ENCODE data around the gene PGLYRP1.
A peak's percentile ranks its signal among the peaks of the same experiment; 100 is the strongest.

PGLYRP1 gene

GRCh38 chr19:45999653-46000121, 23.2 kb downstream of the PGLYRP1 start (continued):
- TF ChIP-seq ZBTB10 (tag by site-specific recombination; IDR thresholded peaks at IDR 0.05) (peak; percentile 90), ZNF394 (tag by site-specific recombination; IDR thresholded peaks at IDR 0.05; ENCODE audit: borderline replicate concordance) (no peak), ZNF23 (tag by site-specific recombination; IDR thresholded peaks at IDR 0.05; ENCODE audit: borderline replicate concordance) (no peak), ZNF24 (tag by site-specific recombination; IDR thresholded peaks at IDR 0.05) (peak; percentile 87), ZNF133 (tag by site-specific recombination; IDR thresholded peaks at IDR 0.05) (no peak), ZBTB17 (tag by site-specific recombination; IDR thresholded peaks at IDR 0.05) (peak; percentile 86), ZNF184 (tag by site-specific recombination; IDR thresholded peaks at IDR 0.05) (no peak), ZNF658 (tag by site-specific recombination; IDR thresholded peaks at IDR 0.05) (no peak), ZNF548 (tag by site-specific recombination; IDR thresholded peaks at IDR 0.05) (peak; percentile 100), ZNF132 (tag by site-specific recombination; IDR thresholded peaks at IDR 0.05; ENCODE audit: borderline replicate concordance) (no peak), KLF16 (tag by site-specific recombination; IDR thresholded peaks at IDR 0.05) (peak; percentile 90), GLI2 (tag by site-specific recombination; IDR thresholded peaks at IDR 0.05; ENCODE audit: borderline replicate concordance, low read depth) (no peak), ZNF473 (tag by site-specific recombination; IDR thresholded peaks at IDR 0.05) (no peak), ZNF175 (tag by site-specific recombination; IDR thresholded peaks at IDR 0.05) (no peak), ZNF785 (tag by site-specific recombination; IDR thresholded peaks at IDR 0.05) (peak; percentile 53; the same call in 1 of the 2 replicates), ZSCAN23 (tag by site-specific recombination; IDR thresholded peaks at IDR 0.05) (peak; percentile 61; the same call in 1 of the 2 replicates), WT1 (tag by site-specific recombination; IDR thresholded peaks at IDR 0.05) (no peak), ZNF398 (tag by site-specific recombination; IDR thresholded peaks at IDR 0.05) (peak; percentile 65), ZNF223 (tag by site-specific recombination; IDR thresholded peaks at IDR 0.05) (no peak), ZNF747 (tag by site-specific recombination; IDR thresholded peaks at IDR 0.05) (no peak), ZNF639 (tag by site-specific recombination; IDR thresholded peaks at IDR 0.05) (0 out of 2 replicates have a peak, but pooled peaks have one; percentile 34)
- TF ChIP-seq, protein P1, sequence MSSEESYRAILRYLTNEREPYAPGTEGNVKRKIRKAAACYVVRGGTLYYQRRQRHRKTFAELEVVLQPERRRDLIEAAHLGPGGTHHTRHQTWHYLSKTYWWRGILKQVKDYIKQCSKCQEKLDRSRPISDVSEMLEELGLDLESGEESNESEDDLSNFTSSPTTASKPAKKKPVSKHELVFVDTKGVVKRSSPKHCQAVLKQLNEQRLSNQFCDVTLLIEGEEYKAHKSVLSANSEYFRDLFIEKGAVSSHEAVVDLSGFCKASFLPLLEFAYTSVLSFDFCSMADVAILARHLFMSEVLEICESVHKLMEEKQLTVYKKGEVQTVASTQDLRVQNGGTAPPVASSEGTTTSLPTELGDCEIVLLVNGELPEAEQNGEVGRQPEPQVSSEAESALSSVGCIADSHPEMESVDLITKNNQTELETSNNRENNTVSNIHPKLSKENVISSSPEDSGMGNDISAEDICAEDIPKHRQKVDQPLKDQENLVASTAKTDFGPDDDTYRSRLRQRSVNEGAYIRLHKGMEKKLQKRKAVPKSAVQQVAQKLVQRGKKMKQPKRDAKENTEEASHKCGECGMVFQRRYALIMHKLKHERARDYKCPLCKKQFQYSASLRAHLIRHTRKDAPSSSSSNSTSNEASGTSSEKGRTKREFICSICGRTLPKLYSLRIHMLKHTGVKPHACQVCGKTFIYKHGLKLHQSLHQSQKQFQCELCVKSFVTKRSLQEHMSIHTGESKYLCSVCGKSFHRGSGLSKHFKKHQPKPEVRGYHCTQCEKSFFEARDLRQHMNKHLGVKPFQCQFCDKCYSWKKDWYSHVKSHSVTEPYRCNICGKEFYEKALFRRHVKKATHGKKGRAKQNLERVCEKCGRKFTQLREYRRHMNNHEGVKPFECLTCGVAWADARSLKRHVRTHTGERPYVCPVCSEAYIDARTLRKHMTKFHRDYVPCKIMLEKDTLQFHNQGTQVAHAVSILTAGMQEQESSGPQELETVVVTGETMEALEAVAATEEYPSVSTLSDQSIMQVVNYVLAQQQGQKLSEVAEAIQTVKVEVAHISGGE (tag by site-specific recombination; conservative IDR thresholded peaks at IDR 0.05; ENCODE audit: low read depth), result no peak
- TF ChIP-seq, protein P2, sequence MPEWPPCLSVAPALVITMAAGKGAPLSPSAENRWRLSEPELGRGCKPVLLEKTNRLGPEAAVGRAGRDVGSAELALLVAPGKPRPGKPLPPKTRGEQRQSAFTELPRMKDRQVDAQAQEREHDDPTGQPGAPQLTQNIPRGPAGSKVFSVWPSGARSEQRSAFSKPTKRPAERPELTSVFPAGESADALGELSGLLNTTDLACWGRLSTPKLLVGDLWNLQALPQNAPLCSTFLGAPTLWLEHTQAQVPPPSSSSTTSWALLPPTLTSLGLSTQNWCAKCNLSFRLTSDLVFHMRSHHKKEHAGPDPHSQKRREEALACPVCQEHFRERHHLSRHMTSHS (tag by site-specific recombination; IDR thresholded peaks at IDR 0.05), result peak; percentile 6; the same call in 1 of the 2 replicates
- TF ChIP-seq, protein P3, sequence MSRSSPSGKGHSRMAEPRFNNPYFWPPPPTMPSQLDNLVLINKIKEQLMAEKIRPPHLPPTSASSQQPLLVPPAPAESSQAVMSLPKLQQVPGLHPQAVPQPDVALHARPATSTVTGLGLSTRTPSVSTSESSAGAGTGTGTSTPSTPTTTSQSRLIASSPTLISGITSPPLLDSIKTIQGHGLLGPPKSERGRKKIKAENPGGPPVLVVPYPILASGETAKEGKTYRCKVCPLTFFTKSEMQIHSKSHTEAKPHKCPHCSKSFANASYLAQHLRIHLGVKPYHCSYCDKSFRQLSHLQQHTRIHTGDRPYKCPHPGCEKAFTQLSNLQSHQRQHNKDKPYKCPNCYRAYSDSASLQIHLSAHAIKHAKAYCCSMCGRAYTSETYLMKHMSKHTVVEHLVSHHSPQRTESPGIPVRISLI (tag by site-specific recombination; IDR thresholded peaks at IDR 0.05), result no peak
- TF ChIP-seq, protein P4, sequence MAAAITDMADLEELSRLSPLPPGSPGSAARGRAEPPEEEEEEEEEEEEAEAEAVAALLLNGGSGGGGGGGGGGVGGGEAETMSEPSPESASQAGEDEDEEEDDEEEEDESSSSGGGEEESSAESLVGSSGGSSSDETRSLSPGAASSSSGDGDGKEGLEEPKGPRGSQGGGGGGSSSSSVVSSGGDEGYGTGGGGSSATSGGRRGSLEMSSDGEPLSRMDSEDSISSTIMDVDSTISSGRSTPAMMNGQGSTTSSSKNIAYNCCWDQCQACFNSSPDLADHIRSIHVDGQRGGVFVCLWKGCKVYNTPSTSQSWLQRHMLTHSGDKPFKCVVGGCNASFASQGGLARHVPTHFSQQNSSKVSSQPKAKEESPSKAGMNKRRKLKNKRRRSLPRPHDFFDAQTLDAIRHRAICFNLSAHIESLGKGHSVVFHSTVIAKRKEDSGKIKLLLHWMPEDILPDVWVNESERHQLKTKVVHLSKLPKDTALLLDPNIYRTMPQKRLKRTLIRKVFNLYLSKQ (tag by site-specific recombination; IDR thresholded peaks at IDR 0.05; ENCODE audit: borderline replicate concordance), result no peak
- TF ChIP-seq, protein P5, sequence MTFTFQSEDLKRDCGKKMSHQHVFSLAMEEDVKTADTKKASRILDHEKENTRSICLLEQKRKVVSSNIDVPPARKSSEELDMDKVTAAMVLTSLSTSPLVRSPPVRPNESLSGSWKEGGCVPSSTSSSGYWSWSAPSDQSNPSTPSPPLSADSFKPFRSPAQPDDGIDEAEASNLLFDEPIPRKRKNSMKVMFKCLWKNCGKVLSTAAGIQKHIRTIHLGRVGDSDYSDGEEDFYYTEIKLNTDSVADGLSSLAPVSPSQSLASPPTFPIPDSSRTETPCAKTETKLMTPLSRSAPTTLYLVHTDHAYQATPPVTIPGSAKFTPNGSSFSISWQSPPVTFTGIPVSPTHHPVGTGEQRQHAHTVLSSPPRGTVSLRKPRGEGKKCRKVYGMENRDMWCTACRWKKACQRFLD (tag by site-specific recombination; IDR thresholded peaks at IDR 0.05), result no peak

Measured in HEK293 (cell line).